Measurements from ENCODE around the gene SLC16A6.
"Not testable (repeated sequence)": the region's sequence is repeated elsewhere in the genome, so short reads cannot be mapped to it uniquely, and the experiment has no call there.

Gene SLC16A6

GRCh38 chr17:68228039-68228680 is 62.8 kb downstream of the SLC16A6 start:
- H3K4me3 Mint-ChIP-seq; H3K36me3 Mint-ChIP-seq (ENCODE audit: low read depth); H3K27me3 Mint-ChIP-seq; H3K9me3 Mint-ChIP-seq; intact Hi-C loops (cut with micrococcal nuclease): not testable (repeated sequence)
- peaks cover 39% of the 10 kb centered on the region for H3K4me1 Mint-ChIP-seq (ENCODE audit: low read depth)
- peak overlapping the region; percentile 0 for H3K27ac Mint-ChIP-seq

- H3K4me3 Mint-ChIP-seq; intact Hi-C loops (cut with micrococcal nuclease); H3K27me3 Mint-ChIP-seq; H3K36me3 Mint-ChIP-seq (ENCODE audit: low read depth); H3K9me3 Mint-ChIP-seq; H3K27ac Mint-ChIP-seq: not testable (repeated sequence)
- peaks cover 47% of the 10 kb centered on the region for H3K4me1 Mint-ChIP-seq (ENCODE audit: low read depth)
Measured at GRCh38 chr17:68225055-68225454, 65.9 kb downstream of the SLC16A6 start.

DNA sequence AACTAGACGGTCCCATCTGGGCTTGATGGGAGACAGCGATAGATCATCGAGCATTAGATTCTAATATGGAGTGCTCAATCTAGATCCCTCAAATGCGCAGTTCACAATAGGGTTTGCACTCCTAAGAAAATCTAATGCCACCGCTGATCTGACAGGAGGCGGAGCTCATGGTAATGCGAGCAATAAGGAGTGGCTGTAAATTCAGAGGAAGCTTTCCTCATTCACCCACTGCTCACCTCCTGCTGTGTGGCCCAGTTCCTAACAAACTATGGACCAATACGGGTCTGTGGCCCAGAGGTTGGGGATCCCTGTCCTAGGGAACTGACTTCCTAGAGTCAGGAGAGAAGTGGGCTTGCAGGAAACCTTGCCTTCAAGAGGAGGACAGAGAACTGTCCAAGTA is 68.3 kb downstream of the SLC16A6 start:
- Mint-ChIP-seq H3K27me3 (peaks cover 5% of the 10 kb centered on the region), H3K36me3 (ENCODE audit: low read depth) (peaks cover 20% of the 10 kb centered on the region), H3K4me1 (ENCODE audit: low read depth) (peaks cover 24% of the 10 kb centered on the region), H3K4me3 (no peak overlapping the region), H3K27ac (no peak overlapping the region), H3K9me3 (no peaks in the 10 kb centered on the region)
- intact Hi-C loops (cut with micrococcal nuclease): no loop called here

GRCh38 chr17:68221786-68222185 is 69.1 kb downstream of the SLC16A6 start:
- H3K4me1 Mint-ChIP-seq (ENCODE audit: low read depth): peaks cover 20% of the 10 kb centered on the region
- no peak overlapping the region for H3K27ac Mint-ChIP-seq
- H3K4me3 Mint-ChIP-seq: no peak overlapping the region
- H3K9me3 Mint-ChIP-seq: no peaks in the 10 kb centered on the region
- intact Hi-C loops (cut with micrococcal nuclease): no loop called here
- H3K27me3 Mint-ChIP-seq: peaks cover 4% of the 10 kb centered on the region
- peaks cover 16% of the 10 kb centered on the region for H3K36me3 Mint-ChIP-seq (ENCODE audit: low read depth)

GRCh38 chr17:68220786-68221185 is 70.1 kb downstream of the SLC16A6 start:
- H3K9me3 Mint-ChIP-seq; H3K27me3 Mint-ChIP-seq; intact Hi-C loops (cut with micrococcal nuclease); H3K4me3 Mint-ChIP-seq; H3K27ac Mint-ChIP-seq: not testable (repeated sequence)
- Mint-ChIP-seq H3K4me1 (ENCODE audit: low read depth) (peaks cover 20% of the 10 kb centered on the region), H3K36me3 (ENCODE audit: low read depth) (peaks cover 16% of the 10 kb centered on the region)

DNA sequence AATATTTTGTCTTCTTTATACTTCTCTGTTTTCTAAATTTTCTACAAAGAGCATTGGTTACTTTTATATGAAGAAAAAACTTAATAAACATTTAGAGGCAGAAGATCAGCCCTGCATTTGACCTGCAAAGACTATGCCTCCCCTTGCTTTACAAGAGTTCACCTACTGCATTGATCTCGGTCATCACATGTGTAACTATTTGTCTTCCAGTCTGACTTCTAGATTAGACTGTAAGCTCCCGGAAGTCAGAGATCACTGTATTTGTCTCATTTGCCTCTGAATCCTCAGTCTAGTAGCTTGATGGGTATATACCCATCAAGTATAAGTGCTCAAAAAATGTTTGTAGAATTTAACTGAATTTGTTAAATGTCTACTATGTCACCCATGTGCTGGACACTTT is 70.7 kb downstream of the SLC16A6 start:
- Mint-ChIP-seq H3K4me1 (ENCODE audit: low read depth) (peaks cover 23% of the 10 kb centered on the region), H3K36me3 (ENCODE audit: low read depth) (peaks cover 16% of the 10 kb centered on the region)
- intact Hi-C loops (cut with micrococcal nuclease); H3K9me3 Mint-ChIP-seq; H3K27me3 Mint-ChIP-seq; H3K4me3 Mint-ChIP-seq; H3K27ac Mint-ChIP-seq: not testable (repeated sequence)

- H3K9me3 Mint-ChIP-seq; H3K27me3 Mint-ChIP-seq; H3K4me3 Mint-ChIP-seq; H3K27ac Mint-ChIP-seq; intact Hi-C loops (cut with micrococcal nuclease): not testable (repeated sequence)
- Mint-ChIP-seq H3K4me1 (ENCODE audit: low read depth) (peaks cover 23% of the 10 kb centered on the region), H3K36me3 (ENCODE audit: low read depth) (peaks cover 16% of the 10 kb centered on the region)
Measured at GRCh38 chr17:68219429-68219828, 71.5 kb downstream of the SLC16A6 start.

All from dendritic cell treated with granulocyte-macrophage colony-stimulating factor and Interleukin-4, amounts not matched to agents 40 ng/mL and 50 ng/mL, for 4 days (primary cell).